Endothelial cell (in vitro differentiated cells): ENCODE data around the gene RAP1GAP. TPM values are rescaled to one million over a fixed set of nuclear protein-coding genes. Genes with fewer than 3 reads are reported as not detected.

Experiments
- DNase-seq: peaks from one replicate; pipeline ENCODE4 v3.0.0; 2021; ENCODE audit warnings: low spot score
- H3K27ac Mint-ChIP-seq: one replicate; pipeline ENCODE4 v1.8.0; 2021; ENCODE audit warnings: mixed read lengths, inconsistent platforms; ENCODE audit not compliant: unreplicated experiment
- H3K27me3 Mint-ChIP-seq: one replicate; pipeline ENCODE4 v1.8.0; 2021; ENCODE audit warnings: mild to moderate bottlenecking, moderate library complexity, mixed read lengths, inconsistent platforms; ENCODE audit not compliant: unreplicated experiment
- H3K36me3 Mint-ChIP-seq: one replicate; pipeline ENCODE4 v1.8.0; 2021; ENCODE audit warnings: mild to moderate bottlenecking, low read depth, mixed read lengths, inconsistent platforms; ENCODE audit not compliant: unreplicated experiment
- H3K4me1 Mint-ChIP-seq: one replicate; pipeline ENCODE4 v1.8.0; 2021; ENCODE audit warnings: mild to moderate bottlenecking, mixed read lengths, inconsistent platforms; ENCODE audit not compliant: unreplicated experiment
- H3K4me3 Mint-ChIP-seq: one replicate; pipeline ENCODE4 v1.8.0; 2021; ENCODE audit warnings: mild to moderate bottlenecking, mixed read lengths, inconsistent platforms; ENCODE audit not compliant: unreplicated experiment
- H3K9me3 Mint-ChIP-seq: one replicate; pipeline ENCODE4 v1.8.0; 2021; ENCODE audit warnings: mixed read lengths, inconsistent platforms; ENCODE audit not compliant: unreplicated experiment
- CTCF ChIP-seq: fragments of 200-600 bp; sonication (generic); IDR thresholded peaks from one replicate; pipeline ENCODE4 v1.5.0; 2021; ENCODE audit warnings: antibody characterized with exemption; ENCODE audit not compliant: unreplicated experiment
- total RNA-seq: library from RNA; stranded (reverse); fragmentation: NEBNext Ultra II Directional; extraction: Animal tissue kit (Norgen Biotek cat#: 25700); gene quantifications from one replicate; pipeline ENCODE4 v1.2.1, GENCODE V29; 2021; ENCODE audit not compliant: unreplicated experiment

The RAP1GAP gene
- total RNA-seq, 1 donor from 2014 or later = 0.56 TPM

GRCh38 chr1:21565285-21565684 lies 103.9 kb downstream of the RAP1GAP start:
- no peak overlapping the region for H3K27ac Mint-ChIP-seq
- no peak for TF ChIP-seq CTCF
- H3K4me1 Mint-ChIP-seq = no peaks in the 10 kb centered on the region
- no peaks in the 10 kb centered on the region for H3K36me3 Mint-ChIP-seq
- no peak for DNase-seq
- H3K9me3 Mint-ChIP-seq = no peaks in the 10 kb centered on the region
- H3K27me3 Mint-ChIP-seq = no peaks in the 10 kb centered on the region
- no peak overlapping the region for H3K4me3 Mint-ChIP-seq

- Mint-ChIP-seq H3K27me3 (no peaks in the 10 kb centered on the region), H3K4me3 (no peak overlapping the region), H3K36me3 (no peaks in the 10 kb centered on the region), H3K9me3 (no peaks in the 10 kb centered on the region), H3K27ac (no peak overlapping the region), H3K4me1 (no peaks in the 10 kb centered on the region)
- no peak for TF ChIP-seq CTCF
- DNase-seq = no peak
These were observed 104.5 kb downstream of the RAP1GAP start for GRCh38 chr1:21564521-21565095.

GRCh38 chr1:21563971-21564370 lies 105.2 kb downstream of the RAP1GAP start:
- no peak overlapping the region for H3K27ac Mint-ChIP-seq
- no peak for DNase-seq
- no peaks in the 10 kb centered on the region for H3K9me3 Mint-ChIP-seq
- H3K36me3 Mint-ChIP-seq = no peaks in the 10 kb centered on the region
- H3K4me1 Mint-ChIP-seq = no peaks in the 10 kb centered on the region
- peaks cover 4% of the 10 kb centered on the region for H3K27me3 Mint-ChIP-seq
- TF ChIP-seq CTCF = no peak
- H3K4me3 Mint-ChIP-seq = no peak overlapping the region

GRCh38 chr1:21562896-21563295 lies 106.3 kb downstream of the RAP1GAP start:
- no peaks in the 10 kb centered on the region for H3K36me3 Mint-ChIP-seq
- TF ChIP-seq CTCF = no peak
- peaks cover 4% of the 10 kb centered on the region for H3K27me3 Mint-ChIP-seq
- H3K9me3 Mint-ChIP-seq = no peaks in the 10 kb centered on the region
- H3K4me1 Mint-ChIP-seq = no peaks in the 10 kb centered on the region
- no peak overlapping the region for H3K4me3 Mint-ChIP-seq
- no peak for DNase-seq
- no peak overlapping the region for H3K27ac Mint-ChIP-seq

GRCh38 chr1:21560916-21561638 lies 108.1 kb downstream of the RAP1GAP start:
- no peak for DNase-seq
- Mint-ChIP-seq H3K4me3 (no peak overlapping the region), H3K9me3 (no peaks in the 10 kb centered on the region), H3K36me3 (no peaks in the 10 kb centered on the region), H3K27ac (no peak overlapping the region), H3K27me3 (peaks cover 4% of the 10 kb centered on the region), H3K4me1 (no peaks in the 10 kb centered on the region)
- TF ChIP-seq CTCF = no peak
